Right cardiac atrium (tissue), 5 donors: ENCODE data around the gene ADGRF3. TPM values are rescaled to one million over a fixed set of nuclear protein-coding genes. Genes with fewer than 3 reads are reported as not detected.
"Not testable (repeated sequence)": the region's sequence is repeated elsewhere in the genome, so short reads cannot be mapped to it uniquely, and the experiment has no call there.

Experiments
- ATAC-seq, 2 donors: fragments of 200-7000 bp; cut with Tn5 transposase; one replicate each; pipeline versions ENCODE4 v1.8.0 to v1.9.1; 2020; ENCODE audit warnings: moderate library complexity in 2 of 2, mild to moderate bottlenecking in 1 of 2
- DNase-seq, 3 donors: peaks; one replicate each; pipeline ENCODE4 v3.0.0-alpha.2; 2020
- H3K27ac ChIP-seq: one replicate; pipeline ENCODE4 v1.5.1; 2013; ENCODE audit warnings: mild to moderate bottlenecking, low read length, control low read depth, moderate library complexity
- H3K27me3 ChIP-seq: one replicate; pipeline ENCODE4 v1.6.1; 2013; ENCODE audit not compliant: control insufficient read depth, insufficient read depth
- H3K4me1 ChIP-seq: one replicate; pipeline ENCODE4 v1.6.1; 2013; ENCODE audit warnings: low read length; ENCODE audit not compliant: control insufficient read depth, insufficient read depth
- H3K4me3 ChIP-seq: one replicate; pipeline ENCODE4 v1.5.1; 2013; ENCODE audit warnings: low read length, control low read depth
- H3K9me3 ChIP-seq: one replicate; pipeline ENCODE4 v1.6.1; 2013; ENCODE audit warnings: low read length; ENCODE audit not compliant: control insufficient read depth
- WGBS: extraction: QIAGEN DNeasy Blood & Tissue Kit; methylation state at CpG from one replicate; pipeline ENCODE4 v1.1.7; 2013; 5-methylcytosine and 5-hydroxymethylcytosine counted together
- intact Hi-C, 4 donors: fragments of 100-400 bp; cut with DNase I; formaldehyde crosslinking; loops; one replicate each; pipeline versions ENCODE4 v1.11.0 to v1.14.0; 2022 to 2023
- polyA plus RNA-seq: library from polyadenylated mRNA; stranded (reverse); fragments of 200-250 nt; gene quantifications from one replicate; pipeline ENCODE4 v1.2.3, GENCODE V29; 2013
- total RNA-seq, 4 donors: library from RNA; stranded (reverse); fragmentation: NEBNext Ultra II Directional; extraction: Animal tissue kit (Norgen Biotek cat#: 25700); gene quantifications; one replicate each; pipeline ENCODE4 v1.2.1, GENCODE V29; 2021
- donor health status: healthy with polysubstance abuse.
- donor health status: DM: no; HTN: yes; CAD: no.
- donor health status: DM: no; HTN: no; CAD: no.
- donor health status: DM: no; HTN: yes; CAD: no; lungs with severe emphysema.
- donor health status: DM: yes; HTN: yes; CAD: no.

The ADGRF3 gene
- total and polyA plus RNA-seq, 5 donors, result 0.11 to 0.14 TPM; not detected in 3

GRCh38 chr2:26317377-26318105 is 29.0 kb downstream of the ADGRF3 start:
- DNase-seq (peak in 1 of 3 donors; percentile 18), ATAC-seq (no peak)
- WGBS, result 82% methylated on average over 8 of the region's 8 CpGs
- Histone ChIP-seq H3K27ac (no peak overlapping the region), H3K4me1 (no peaks in the 10 kb centered on the region), H3K27me3 (no peaks in the 10 kb centered on the region), H3K9me3 (no peaks in the 10 kb centered on the region), H3K4me3 (no peak overlapping the region)
- intact Hi-C loops, result no loop called here

- no peaks in the 10 kb centered on the region for H3K27me3 ChIP-seq
- H3K27ac ChIP-seq, result no peak overlapping the region
- H3K4me3 ChIP-seq, result no peak overlapping the region
- intact Hi-C loops, result no loop called here
- no peaks in the 10 kb centered on the region for H3K9me3 ChIP-seq
- peak in 1 of 2 donors; percentile 17 for ATAC-seq
- H3K4me1 ChIP-seq, result no peaks in the 10 kb centered on the region
- peak in 1 of 3 donors; percentile 35 for DNase-seq
- 78% methylated on average over 6 of the region's 6 CpGs for WGBS
Observed at GRCh38 chr2:26316845-26317244, 29.7 kb downstream of the ADGRF3 start.

DNA sequence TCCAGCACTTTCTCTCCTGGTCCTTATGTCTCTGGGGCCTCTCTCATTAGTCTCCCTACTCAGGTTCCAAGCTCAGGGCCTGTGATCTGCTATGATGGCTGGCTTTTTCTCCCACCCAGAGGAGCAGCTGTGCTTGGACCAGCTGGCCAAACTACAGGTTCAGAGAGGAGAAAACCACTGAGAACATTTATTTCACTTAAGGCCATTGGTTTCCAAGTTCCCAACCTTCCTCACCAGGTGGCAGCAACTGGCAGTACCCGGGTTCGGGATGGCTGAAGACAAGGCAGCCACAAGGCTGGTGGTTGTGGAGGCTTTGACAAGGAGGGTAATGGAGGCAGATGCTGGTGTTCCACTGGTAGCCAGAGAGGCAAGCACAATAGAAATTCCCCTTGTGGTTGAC is 30.5 kb downstream of the ADGRF3 start:
- WGBS, result 69% methylated on average over 2 of the region's 2 CpGs
- Histone ChIP-seq H3K27ac (no peak overlapping the region), H3K4me3 (no peak overlapping the region), H3K27me3 (no peaks in the 10 kb centered on the region), H3K4me1 (no peaks in the 10 kb centered on the region), H3K9me3 (no peaks in the 10 kb centered on the region)
- DNase-seq (no peak), ATAC-seq (no peak)
- intact Hi-C loops, result no loop called here

- Histone ChIP-seq H3K4me3 (no peak overlapping the region), H3K27me3 (no peaks in the 10 kb centered on the region), H3K27ac (no peak overlapping the region), H3K9me3 (no peaks in the 10 kb centered on the region), H3K4me1 (no peaks in the 10 kb centered on the region)
- 72% methylated on average over 8 of the region's 8 CpGs for WGBS
- DNase-seq (no peak), ATAC-seq (no peak)
- intact Hi-C loops, result no loop called here
Observed at GRCh38 chr2:26314243-26314642, 32.3 kb downstream of the ADGRF3 start.

DNA sequence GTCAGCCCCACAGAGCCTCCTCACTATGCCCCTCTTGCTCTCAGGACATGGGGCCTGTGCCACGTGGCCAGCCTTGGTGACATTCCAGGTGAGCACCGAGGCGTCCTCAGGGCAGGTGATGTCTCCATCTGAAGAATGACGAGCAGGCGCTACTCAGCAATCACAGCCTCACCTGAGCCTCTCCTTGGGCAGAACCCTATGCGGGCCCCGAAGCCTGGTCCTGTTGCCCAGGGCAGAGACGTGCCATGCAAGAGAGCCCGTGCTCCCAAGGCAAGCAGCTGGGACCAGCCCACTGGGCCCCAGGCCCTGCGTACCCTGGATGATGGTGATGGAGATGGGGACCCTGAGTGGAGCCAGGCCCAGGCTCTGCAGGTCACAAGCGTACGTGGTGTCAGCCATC is 33.1 kb downstream of the ADGRF3 start:
- no peak for ATAC-seq

DNA sequence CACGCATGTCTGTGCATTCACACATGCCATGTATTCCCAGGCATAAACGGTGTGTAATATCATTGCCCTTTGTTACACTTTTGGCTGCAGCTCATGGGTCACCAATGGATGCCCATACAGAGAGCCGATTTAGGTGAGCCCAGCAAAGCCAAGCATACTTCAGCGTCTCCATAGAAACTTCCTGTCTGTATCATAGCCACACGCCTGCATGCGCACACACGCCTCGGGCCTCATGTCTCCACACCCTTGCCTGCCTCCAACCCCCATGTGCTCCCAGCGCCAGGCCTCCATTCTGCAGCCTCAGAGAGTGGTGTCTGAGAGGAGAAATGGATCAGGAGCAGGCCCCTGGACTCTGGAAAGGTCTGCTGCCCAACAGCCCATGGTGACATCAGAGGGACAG is 34.1 kb downstream of the ADGRF3 start:
- DNase-seq (no peak), ATAC-seq (no peak)
- Histone ChIP-seq H3K27ac (no peak overlapping the region), H3K4me1 (no peaks in the 10 kb centered on the region), H3K4me3 (no peak overlapping the region), H3K27me3 (no peaks in the 10 kb centered on the region), H3K9me3 (no peaks in the 10 kb centered on the region)
- intact Hi-C loops, result no loop called here
- WGBS, result 82% methylated on average over 9 of the region's 9 CpGs

More for the DNA sequence above, 33.1 kb downstream of the ADGRF3 start:
- Histone ChIP-seq H3K9me3 (no peaks in the 10 kb centered on the region), H3K27me3 (no peaks in the 10 kb centered on the region), H3K27ac (no peak overlapping the region), H3K4me3 (no peak overlapping the region), H3K4me1 (no peaks in the 10 kb centered on the region)
- DNase-seq, result no peak
- WGBS, result 83% methylated on average over 12 of the region's 12 CpGs
- intact Hi-C loops, result no loop called here

DNA sequence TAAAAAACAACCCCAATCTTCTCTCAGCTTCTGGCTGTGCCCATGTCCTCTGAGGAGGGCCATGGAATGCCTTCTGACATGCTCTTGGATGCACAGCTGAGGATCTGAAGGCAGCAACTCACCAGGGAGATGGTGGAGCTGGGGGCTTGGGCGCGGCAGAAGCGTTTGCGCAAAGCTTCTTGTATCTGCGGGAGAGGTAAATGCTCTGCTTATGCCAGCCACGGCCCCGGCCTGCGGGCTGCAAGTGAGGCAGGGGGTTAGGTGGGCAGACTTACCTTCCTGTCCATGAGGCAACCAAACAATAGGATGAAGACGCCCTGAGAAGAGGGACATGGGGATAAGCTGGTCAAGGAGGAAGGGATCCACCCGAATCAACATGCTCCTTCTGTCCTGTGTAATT is 36.7 kb downstream of the ADGRF3 start:
- ATAC-seq, result no peak
- WGBS, result 81% methylated on average over 10 of the region's 10 CpGs
- intact Hi-C loops, result no loop called here

GRCh38 chr2:26305540-26305939 is 41.0 kb downstream of the ADGRF3 start:
- H3K27ac ChIP-seq, result no peak overlapping the region
- WGBS, result 84% methylated on average over 6 of the region's 6 CpGs
- no peak for ATAC-seq

More for the DNA sequence above, 36.7 kb downstream of the ADGRF3 start:
- no peaks in the 10 kb centered on the region for H3K27me3 ChIP-seq
- no peak overlapping the region for H3K27ac ChIP-seq
- no peaks in the 10 kb centered on the region for H3K4me1 ChIP-seq
- no peak for DNase-seq
- no peaks in the 10 kb centered on the region for H3K9me3 ChIP-seq
- H3K4me3 ChIP-seq, result no peak overlapping the region

GRCh38 chr2:26305094-26305493 is 41.5 kb downstream of the ADGRF3 start:
- H3K27me3 ChIP-seq, ATAC-seq, H3K27ac ChIP-seq, intact Hi-C loops, H3K4me3 ChIP-seq, H3K9me3 ChIP-seq, H3K4me1 ChIP-seq, DNase-seq: not testable (repeated sequence)
- 73% methylated on average over 7 of the region's 7 CpGs for WGBS

More at GRCh38 chr2:26305540-26305939, 41.0 kb downstream of the ADGRF3 start:
- Histone ChIP-seq H3K4me3 (no peak overlapping the region), H3K9me3 (no peaks in the 10 kb centered on the region), H3K4me1 (no peaks in the 10 kb centered on the region), H3K27me3 (no peaks in the 10 kb centered on the region)
- intact Hi-C loops, result no loop called here
- DNase-seq, result no peak

- ATAC-seq (no peak), DNase-seq (peak in 1 of 3 donors; percentile 61)
- Histone ChIP-seq H3K27ac (no peak overlapping the region), H3K4me1 (no peaks in the 10 kb centered on the region), H3K4me3 (no peak overlapping the region), H3K9me3 (no peaks in the 10 kb centered on the region), H3K27me3 (no peaks in the 10 kb centered on the region)
- 73% methylated on average over 6 of the region's 6 CpGs for WGBS
- intact Hi-C loops, result no loop called here
Observed at GRCh38 chr2:26302846-26303245, 43.7 kb downstream of the ADGRF3 start.

GRCh38 chr2:26300234-26300925 is 46.2 kb downstream of the ADGRF3 start:
- intact Hi-C loops, result no loop called here
- peak in 2 of 3 donors; percentile 40 to 68 for DNase-seq

More at GRCh38 chr2:26300234-26300925, 46.2 kb downstream of the ADGRF3 start:
- Histone ChIP-seq H3K4me1 (no peaks in the 10 kb centered on the region), H3K9me3 (no peaks in the 10 kb centered on the region), H3K4me3 (peak overlapping the region; percentile 38), H3K27ac (peak overlapping the region; percentile 3), H3K27me3 (no peaks in the 10 kb centered on the region)
- 39% methylated on average over 22 of the region's 22 CpGs for WGBS
- ATAC-seq, result no peak
